ENCODE measurements around the gene UPK3A.

The UPK3A gene

DNA sequence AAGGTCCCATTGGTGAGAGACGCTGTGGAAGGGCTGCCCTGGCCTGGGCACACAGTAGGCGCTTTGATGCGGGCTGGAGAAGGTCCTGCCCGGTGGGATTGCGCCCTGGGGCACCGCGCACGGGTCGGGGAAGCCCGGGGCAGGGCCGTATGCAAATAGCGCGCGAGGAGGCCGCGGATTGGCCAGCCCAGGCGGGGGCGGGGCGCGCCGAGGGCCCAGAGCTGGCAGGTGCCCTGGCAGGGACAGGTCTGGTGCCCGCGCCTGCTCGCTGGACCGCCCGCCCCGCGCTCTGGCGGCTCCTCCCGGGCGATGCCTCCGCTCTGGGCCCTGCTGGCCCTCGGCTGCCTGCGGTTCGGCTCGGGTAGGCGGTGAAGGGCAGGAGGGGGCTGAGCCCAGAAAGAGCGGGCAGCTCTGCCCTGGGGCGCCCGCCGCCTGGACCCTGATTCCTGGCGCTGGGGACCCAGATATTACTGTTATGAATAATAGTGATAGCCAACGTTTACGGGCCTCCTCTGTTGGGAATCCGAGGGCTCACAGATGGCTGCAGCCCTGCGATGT, at the start of gene UPK3A:
Gene UPK3A (plus strand): TSS at position 245 of the 558 bp plus-strand sequence. CDS start 65 bp downstream, at position 310.
- DNase-seq (ENCODE audit: low spot score), result no peak

DNA sequence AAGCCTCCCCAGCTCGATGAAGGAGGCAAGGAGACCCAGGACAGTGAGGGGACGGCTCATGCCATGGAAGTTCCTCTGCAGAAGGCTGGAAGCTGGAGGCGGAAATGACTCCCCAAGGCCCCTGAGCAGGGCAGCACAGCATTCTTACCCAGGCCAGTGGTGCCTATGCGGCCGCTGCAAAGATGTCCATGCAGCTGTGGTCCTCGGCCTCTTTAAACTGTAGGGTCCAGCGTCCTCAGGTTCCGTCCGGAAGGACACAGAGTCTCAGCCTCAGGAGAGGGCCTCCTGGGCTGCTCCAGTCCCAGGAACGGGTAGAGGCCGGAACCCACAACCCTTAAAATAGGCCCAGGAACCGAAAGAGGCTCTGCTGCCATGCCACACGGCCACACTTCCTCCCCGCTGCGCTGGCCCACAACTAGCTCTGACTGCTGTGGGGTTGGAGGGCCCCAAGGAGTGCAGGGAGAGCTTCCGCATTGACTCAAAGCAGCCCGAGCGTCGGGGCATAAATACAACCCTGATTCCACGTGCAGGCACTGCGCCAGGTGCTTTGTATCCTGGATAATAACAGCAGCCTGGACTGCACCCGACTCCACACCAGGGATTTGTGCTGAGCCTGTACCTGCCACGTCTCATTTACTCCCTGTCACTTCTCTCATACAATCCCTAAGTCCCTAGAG, 49.5 kb upstream of the UPK3A start:
- peak; percentile 70 for DNase-seq (ENCODE audit: low spot score)

DNA sequence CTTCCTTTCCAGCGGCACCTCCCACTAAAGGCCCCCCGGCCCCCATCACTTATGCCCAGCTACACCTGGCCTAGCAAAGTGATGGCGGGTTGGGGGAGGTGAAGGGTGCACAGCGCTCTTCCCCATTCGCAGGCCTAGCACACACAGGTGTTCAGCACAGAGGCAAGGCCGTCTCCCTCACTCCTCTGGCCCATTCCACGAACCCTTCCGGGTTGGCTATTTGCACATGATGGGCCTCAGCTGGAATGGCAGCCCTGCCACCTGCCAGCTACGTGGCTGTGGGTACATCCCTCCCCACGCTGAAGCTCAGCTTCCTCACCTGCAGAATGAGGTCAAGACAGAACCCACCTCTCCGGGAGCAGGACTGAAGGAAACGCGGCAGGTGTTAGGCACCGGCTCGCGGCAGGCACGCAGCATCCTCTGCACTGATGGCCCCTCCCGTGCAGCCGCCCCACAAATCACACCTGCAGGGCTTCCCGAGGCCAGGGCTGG, 48.9 kb upstream of the UPK3A start:
- DNase-seq (ENCODE audit: low spot score), result no peak

DNA sequence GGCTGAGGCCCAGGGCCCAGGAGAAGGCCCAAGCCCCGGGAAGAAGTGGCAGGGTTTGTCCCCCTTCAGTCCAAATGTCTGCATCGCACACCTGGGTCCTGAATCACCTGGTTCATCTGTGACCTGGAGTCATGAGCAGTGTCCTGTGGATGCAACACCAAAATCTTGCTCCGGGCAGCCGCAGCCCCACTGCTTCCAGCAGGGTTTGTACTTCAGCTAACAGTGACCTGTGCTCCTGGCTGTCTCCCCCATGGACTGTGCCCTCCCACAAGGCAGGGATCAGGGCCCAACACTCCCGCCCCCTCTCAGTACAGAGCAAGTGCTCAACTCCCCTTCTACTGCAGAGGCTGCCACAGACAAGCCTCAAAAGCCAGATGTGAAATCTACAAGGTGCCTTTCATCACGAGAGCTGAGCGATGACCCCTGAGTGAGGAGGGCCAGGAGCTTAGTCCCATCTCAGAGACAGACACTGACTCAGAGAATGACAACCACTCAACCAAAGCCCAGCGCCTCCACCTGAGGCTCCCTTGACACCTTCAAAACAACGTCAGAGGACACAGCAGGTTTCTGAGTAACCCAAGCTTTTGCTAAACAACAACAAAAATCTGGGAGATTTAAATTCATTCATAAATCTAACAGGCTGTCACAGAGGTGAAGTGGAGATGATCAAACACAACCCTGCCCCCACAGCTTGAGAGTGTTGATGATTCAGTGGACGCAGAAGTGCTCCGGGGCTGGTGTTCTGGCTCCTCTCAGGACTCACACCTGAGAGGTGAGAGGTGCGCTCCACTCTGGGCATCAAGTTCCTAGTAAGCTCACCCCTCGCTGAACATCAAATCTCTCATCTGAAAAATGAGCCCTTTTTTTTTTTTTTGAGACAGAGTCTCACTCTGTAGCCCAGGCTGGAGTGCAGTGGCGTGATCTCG, 47.4 kb upstream of the UPK3A start:
- DNase-seq (ENCODE audit: low spot score), result no peak

DNA sequence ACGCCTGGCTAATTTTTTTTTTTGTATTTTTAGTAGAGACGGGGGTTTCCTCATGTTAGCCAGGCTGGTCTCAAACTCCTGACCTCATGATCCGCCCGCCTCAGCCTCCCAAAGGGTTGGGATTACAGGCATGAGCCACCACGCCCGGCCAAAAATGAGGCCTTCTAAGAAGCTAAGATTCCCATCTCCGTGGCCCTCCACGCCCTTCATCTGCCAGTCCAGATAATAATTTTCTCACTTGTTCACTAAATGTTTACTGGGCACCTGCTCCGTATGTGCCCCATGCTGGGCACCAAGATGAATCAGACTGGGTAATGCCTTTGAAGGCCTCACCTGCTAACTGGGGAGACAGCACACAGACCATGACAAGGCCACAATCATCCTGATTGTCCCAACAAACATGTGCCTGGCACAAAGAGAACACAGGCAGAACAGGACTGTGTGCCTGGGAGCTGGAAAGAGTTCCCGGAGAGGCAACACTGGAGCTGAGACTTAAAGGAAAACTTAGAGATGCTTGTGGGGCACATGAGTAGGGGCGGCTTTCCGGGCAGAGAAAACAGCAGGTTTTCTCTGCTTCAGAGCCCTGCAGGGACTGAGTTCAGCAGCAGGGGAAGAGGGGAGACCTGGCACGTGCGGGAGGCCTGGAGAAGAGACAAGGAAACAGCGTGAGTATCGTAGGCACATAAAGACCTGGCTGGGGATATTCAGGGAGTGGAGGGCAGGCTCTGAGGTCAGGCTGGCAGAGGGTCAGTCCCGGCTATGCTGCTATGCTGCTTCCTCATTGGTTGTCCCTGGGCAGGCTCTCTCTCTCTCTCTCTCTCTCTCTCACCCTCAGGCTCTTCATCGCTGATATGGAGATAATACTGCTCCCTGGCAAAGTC, 46.4 kb upstream of the UPK3A start:
- DNase-seq (ENCODE audit: low spot score), result no peak

DNA sequence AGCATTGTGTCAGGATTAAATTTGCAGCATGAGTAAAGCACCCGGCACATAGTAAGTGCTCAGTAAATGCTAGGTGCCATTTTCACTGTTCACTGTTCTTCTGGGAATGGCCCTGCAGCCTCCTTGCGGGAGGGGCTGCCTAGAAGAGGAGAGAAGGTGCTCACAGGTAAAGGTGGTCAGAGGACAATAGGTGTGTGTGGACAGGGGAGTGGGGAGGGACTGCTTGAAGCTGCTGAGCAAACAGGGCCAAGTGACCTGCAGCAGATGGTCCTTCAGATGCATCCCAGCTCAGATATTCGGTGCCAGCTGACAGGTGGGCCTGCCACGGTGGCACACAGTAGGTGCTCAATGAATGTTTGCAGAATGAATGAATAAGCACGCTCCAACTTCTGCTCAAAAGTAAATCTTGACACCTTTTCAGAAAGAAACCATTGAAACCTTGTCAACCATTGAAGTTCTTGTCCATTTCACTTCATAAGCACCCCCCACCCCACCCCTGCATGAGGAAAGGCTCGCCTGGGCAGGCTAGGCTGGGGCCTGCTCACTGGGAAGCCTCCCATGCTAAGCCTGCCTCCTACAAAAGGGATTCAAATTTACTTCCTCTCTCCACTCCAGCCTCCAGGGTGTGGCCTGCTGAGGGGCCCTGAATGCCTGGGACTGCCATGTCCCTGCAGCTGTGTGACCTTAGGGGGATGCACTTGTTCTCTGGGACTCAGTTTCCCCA, 45.6 kb upstream of the UPK3A start:
- DNase-seq (ENCODE audit: low spot score), result no peak

DNA sequence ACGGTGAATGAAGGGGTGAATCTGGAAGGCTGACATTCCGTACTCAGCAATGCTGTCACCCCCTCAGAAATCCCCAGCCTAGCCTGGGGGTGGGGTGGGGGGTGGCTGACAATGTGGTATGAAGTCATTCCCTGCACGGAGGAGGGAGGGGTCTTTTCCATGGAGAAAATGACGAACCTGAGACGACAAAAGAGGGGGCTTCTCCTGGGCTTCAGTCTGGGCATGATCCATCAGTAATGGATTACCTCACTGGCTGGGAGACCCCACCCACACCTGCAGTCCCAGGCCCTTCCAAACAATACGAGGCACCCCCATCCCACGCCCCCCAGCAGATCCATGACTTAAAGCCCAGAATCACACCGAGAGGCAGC, 45.1 kb upstream of the UPK3A start:
- DNase-seq (ENCODE audit: low spot score), result no peak

DNA sequence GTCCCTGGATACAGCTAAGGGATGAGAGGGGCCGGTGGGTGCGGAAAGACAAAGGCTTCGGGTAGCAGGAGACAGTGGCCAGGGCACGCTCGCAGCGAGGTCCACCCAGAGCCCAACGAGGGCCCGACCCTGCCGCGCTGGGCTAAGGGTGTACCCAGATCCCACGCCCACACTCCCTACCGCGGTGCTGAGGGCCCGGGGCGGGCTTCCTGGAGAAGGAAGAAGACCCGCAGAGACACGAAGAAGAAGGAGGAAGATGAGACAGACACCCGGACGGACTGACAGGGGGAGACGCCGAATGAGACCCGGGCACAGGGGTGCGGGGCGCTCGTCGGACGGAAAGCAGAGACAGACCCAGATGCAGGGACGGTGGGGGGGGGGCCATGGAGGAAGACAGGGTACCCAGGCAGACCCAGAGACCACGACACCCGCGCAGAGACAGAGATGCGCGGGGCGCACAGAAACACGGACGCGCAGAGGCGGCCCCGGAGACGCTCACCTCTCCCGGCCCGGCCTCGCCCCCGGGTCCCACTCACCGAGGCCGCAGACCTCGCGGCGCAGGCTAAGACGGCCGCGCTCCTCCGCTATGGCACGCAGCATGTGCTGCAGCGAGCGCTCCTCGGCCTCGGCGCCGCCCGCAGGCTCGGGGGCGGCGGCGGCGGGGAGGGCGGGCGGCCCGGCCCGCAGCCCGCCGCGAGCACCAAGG, 44.5 kb upstream of the UPK3A start:
- DNase-seq (ENCODE audit: low spot score), result no peak

DNA sequence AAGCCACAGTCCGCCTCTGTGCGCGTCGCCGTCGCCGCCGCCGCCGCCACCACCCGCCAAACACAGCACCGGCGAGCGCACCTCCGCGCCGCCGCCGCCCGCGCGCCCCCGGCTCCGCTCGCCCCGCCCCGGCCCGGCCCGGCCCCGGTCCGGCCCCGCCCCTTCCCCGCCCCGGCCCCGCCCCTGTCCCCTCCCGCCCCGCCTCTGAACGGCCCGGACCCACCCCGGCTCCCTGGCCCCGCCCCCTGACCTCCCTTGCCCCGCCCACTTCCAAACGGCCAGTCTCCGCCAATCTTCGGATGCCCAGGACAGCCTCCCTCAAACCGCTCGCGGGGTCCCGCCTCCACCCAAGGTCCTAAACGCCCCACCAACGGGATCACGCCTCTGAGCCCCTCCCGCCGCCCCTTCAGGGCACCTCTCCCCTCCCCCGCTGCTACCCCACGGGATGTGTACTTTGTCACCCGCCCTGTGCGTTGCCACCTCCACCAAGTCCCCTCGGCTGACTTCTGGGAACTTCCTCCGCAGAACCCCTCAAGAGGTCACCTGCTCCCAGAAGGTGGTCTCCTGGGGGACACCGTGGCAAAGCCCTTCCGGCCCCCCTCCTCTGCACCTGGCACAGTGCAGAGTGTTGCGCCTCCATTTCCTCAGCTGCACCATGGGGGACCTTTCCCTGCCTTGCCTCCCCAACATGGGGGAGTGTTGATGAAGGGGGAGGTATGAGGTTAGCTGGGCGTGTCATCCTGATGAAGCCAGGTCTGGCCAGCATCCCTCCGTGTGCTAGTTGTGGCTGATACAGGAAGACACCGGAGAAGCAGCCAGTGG, 43.7 kb upstream of the UPK3A start, which contains the start of gene KIAA0930:
Gene KIAA0930 (minus strand): TSS at position 85 of the 822 bp plus-strand sequence. CDS start 191 bp downstream, outside the sequence.
- DNase-seq (ENCODE audit: low spot score), result peak; percentile 59

DNA sequence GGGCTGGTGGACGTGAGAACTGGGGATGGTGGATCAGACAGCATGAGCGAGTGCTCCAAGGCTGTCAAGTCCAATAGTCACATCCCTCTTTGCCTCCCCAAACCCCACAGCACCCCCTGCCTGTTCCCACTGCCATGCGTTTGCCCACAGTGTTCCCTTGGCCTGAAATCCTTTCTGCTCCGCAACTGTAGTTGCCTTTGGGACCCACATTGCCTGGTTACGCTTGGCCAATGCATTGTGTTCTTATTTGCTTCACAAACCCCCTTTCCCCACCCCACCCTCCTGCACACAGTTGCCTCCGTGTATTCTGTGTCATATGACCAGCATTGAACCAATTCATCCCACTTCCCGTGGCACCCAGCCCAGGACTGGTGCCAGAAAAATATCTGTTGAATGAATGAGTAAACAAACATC, 42.0 kb upstream of the UPK3A start:
- DNase-seq (ENCODE audit: low spot score), result peak; percentile 71

DNA sequence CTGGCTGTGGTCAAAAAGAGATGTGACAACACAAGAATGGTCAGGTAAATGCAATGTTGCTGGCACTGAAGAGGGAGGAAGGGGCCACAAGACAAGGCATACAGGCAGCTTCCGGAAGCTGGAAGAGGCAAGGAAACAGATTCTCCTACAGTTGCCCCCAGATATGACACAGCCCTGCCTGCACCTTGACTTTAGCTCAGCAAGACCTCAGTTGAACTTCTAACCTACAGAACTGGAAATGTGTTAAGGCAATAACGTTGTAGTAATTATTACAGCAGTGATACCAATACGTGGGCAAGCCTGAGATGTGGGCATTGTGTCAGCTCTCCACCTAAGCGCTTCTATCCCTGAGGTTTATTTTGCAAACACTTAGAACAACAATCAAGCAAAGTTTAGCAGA, 39.8 kb upstream of the UPK3A start:
- DNase-seq (ENCODE audit: low spot score), result no peak

DNA sequence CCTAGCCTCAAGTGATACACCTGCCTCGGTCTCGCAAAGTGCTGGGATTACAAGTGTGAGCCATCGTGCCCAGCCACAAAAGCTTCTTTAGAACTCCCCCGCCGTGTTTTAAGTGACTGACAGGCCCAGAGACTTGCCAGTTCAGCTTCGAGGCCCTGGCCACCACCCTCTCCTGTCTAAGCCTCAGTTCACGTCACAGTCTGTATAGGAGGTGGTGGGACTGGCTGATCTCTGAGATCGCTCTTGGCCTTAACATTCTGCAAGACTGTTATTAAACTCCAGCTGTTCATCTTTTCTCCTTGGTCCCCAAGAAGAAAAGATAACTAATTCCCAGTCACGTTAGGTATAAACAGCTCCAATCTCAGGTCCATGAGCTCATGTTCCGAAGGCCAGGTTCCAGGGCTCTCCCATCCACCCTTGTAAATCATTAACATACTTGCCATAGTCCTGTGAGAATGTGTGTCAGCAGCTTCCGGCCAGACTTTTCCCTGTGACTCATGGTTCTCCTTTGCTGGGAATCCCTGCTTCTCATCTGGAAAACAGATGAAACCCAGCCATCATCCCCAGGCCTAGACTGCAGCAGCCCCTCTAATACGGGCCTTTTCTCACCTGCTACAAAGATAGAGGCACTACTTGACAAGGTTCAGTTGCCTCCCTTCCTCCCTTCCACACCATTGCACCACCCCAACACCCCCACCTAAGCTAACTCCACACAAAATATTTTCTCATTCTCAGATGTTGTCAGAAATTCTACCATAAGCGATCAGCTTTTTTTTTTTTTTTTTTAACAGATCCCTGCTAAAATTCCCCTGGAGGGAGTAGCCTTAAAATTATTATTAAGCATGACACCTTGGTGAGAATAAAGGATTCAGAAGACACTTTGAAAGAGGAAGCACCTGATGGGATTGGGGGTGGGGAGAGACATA, 38.4 kb upstream of the UPK3A start:
- no peak for DNase-seq (ENCODE audit: low spot score)

DNA sequence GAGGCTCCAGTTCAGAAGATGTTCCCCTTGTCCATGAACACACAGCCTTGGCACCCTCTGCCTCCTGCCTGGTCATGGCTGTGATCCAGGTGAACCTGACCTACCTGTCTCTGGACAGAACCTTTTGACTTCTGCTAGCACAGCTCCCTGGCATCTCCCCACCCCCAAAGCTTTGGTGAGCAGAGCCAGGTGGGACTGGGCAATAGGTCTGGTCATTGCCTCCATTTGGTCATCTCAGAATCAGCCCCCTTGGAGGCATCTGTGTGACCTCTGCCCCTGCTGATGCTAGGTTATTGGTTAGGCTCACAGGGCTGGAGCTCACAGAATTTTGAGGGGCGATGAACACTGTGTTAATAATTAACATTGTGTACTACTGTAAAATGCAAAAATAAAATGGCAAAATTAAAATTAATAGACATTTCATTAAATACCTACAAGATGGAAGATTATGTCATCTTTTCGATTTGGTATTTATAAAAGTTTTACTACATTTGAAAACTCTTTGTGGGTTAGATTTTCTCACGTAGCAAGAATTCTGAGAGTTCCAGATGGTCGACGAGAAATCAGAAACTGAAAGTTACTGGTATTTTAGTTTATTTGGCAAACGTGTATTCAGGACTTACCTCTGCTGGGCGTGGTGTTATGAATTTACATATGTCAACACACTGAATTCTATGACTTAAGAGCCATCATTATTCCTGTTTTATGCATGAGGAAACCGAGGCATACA, 35.8 kb upstream of the UPK3A start:
- DNase-seq (ENCODE audit: low spot score), result no peak

DNA sequence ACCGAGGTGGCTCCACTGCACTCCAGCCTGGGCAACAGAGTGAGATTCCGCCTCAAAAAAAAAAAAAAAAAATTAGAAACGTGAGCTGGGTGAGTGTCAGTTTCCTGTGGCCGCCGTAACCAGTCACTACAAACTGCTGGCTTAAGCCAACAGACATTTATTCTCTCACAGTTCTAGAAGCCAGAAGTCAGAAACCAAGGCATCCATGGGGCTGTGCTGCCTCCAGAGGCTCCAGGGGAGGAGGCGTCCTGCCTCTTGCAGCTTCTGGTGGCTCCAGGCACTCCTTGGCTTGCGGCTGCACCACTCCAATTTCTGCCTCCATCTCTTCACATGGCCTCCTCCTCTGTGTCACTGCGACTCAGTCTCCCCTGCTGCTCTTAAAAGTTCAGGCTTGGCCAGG, 32.9 kb upstream of the UPK3A start:
- DNase-seq (ENCODE audit: low spot score), result no peak

DNA sequence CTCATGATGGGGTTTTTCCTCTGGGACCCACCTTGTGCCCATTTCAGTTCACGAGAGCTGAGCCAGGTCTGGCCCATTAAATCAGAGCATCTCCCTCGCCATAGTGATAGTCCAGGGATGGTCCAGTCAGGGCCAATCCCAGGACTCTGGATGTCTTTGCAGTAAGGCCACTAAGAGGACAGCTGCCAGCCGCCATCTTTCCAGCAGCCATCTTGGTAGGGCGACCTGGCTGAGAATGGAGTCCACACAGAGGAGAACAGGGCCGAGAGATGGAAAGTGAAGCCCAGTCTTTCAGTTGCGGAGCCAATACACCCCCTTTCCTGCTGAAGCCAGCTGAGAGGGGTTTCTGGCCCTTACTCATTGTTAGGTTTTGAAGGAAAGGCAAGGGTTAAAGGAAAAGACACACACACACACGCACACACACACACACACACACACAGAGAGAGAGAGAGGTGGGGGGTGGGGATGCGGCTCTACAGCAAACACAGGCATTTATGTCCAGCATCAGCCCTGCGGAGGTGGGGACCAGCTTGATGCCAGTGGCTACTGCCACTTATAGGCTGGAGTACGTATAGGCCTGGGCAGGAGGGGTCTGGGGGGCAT, 31.6 kb upstream of the UPK3A start:
- DNase-seq (ENCODE audit: low spot score), result no peak

DNA sequence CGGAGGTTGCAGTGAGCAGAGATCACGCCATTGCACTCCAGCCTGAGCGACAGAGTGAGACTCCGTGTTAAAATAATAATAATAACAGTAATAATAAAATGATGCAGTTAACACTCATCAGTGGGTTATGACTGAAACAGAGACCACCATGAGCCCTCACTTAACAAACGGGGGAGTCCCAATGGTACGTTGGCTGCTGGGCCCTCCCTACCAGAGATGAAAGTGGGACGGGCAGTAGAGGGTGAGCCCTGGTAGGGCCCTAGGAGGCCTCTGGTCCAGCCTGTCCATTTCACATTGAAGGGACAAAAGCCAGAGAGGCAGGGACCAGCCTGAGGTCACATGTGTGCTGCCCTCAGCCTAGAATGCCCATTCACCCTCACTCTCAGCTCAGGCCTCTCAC, 30.4 kb upstream of the UPK3A start:
- DNase-seq (ENCODE audit: low spot score), result no peak

DNA sequence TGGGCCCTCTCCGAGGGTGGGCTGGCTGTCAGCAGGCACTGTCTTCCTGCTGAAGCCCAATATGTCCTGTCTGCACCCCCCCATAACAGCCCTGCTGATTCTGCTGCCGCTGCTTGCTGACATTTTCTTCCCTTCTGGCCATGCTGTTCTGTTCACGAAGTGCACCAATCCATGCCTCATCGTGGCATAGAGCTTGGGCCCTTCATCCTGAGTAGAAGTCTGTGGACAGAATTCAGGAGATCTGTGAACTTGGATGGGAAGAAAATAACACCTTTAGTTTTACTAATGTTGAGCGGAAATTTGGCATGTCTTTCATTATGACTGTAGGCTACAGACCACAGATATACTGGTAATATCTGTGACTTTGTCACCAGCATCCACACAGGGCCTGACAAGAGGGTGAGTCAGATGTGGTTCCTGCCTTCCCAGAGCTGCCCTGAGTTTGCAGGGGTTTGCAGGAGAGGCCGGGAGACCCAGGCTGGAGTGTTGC, 29.9 kb upstream of the UPK3A start:
- no peak for DNase-seq (ENCODE audit: low spot score)
